ENCODE measurements around the gene GABARAPL1. TPM values are rescaled to one million over a fixed set of nuclear protein-coding genes. Genes with fewer than 3 reads are reported as not detected.

Gene GABARAPL1
- total and polyA plus RNA-seq, 7 donors = 36.1 to 268 (median 198) TPM

DNA sequence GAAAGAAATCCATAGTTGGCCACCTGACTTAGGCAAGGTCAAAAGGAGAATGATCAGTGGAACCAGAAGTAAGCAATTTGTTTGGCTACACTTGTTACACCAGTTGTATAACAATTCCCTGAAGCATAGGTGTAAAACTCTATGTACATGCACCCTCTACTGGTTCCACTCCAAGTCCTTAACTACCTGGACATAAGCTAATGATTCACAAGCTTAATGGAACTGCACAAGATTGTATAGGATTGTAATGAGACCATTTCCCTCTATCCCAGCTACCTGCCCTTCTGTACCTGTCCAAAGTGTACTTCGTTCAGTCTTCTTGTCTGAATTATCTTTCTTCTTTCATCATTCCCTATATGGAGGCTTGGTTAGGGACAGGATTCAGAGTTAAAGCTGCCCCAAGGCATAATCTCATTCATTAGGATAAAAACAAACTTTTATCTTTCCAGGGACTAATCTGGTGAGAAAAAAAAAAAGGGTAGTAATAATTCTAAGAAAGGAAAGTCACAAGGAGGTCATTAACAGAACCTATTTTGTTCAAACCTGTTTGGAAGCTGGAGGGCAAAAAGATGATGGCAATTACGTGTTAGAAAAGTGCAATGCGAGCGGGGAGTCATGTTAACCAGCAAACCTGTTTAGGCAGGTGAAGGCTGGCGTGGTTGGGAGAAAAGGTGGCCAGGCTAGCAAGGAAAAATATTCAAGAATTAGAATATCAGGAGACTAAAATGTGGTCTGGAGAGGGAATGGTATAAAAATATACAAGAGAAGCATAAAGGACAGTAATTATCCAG is 36.6 kb upstream of the GABARAPL1 start:
- H3K27ac ChIP-seq = no peak overlapping the region
- intact Hi-C loops (cut with DNase I) = no loop called here
- no peaks in the 10 kb centered on the region for H3K27me3 ChIP-seq (ENCODE audit: insufficient read depth in 3 of 3, low read length in 2 of 3)
- TF ChIP-seq CTCF (IDR thresholded peaks at IDR 0.05) = no peak
- DNase-seq = no peak
- 81 to 85% (median 82%) methylated on average over 5 of the region's 5 CpGs for WGBS, 3 donors
- H3K4me1 ChIP-seq = no peaks in the 10 kb centered on the region
- ATAC-seq = no peak
- no peaks in the 10 kb centered on the region for H3K36me3 ChIP-seq (ENCODE audit: insufficient read depth in 1 of 2, low read depth in 1 of 2)
- H3K4me3 ChIP-seq = no peak overlapping the region
- no peaks in the 10 kb centered on the region for H3K9me3 ChIP-seq

- no peak within 1 kb of the TSS for H3K4me3 ChIP-seq
- DNase-seq (no peak), ATAC-seq (no peak)
- no peaks in the 10 kb centered on the region for H3K4me1 ChIP-seq
- no peak for TF ChIP-seq CTCF (IDR thresholded peaks at IDR 0.05)
- no peaks in the 10 kb centered on the region for H3K27me3 ChIP-seq (ENCODE audit: insufficient read depth in 3 of 3, low read length in 2 of 3)
- H3K27ac ChIP-seq = no peak within 1 kb of the TSS
- no peaks in the 10 kb centered on the region for H3K9me3 ChIP-seq
- H3K36me3 ChIP-seq (ENCODE audit: insufficient read depth in 1 of 2, low read depth in 1 of 2) = no peaks in the 10 kb centered on the region
- WGBS, 3 donors = 63 to 69% (median 67%) methylated on average over 4 of the region's 4 CpGs
- intact Hi-C loops (cut with DNase I) = no loop called here
These were observed 33.9 kb upstream of the GABARAPL1 start, which contains the start of gene TMEM52B for GRCh38 chr12:10178821-10179220. TMEM52B (plus strand) TSS chr12:10179032; CDS start chr12:10179575, 543 bp downstream.

- Histone ChIP-seq H3K36me3 (ENCODE audit: insufficient read depth in 1 of 2, low read depth in 1 of 2) (no peaks in the 10 kb centered on the region), H3K27ac (no peak overlapping the region), H3K4me3 (no peak overlapping the region), H3K9me3 (no peaks in the 10 kb centered on the region), H3K27me3 (ENCODE audit: insufficient read depth in 3 of 3, low read length in 2 of 3) (no peaks in the 10 kb centered on the region), H3K4me1 (no peaks in the 10 kb centered on the region)
- no peak for DNase-seq
- ATAC-seq = no peak
- intact Hi-C loops (cut with DNase I) = no loop called here
- TF ChIP-seq CTCF (IDR thresholded peaks at IDR 0.05) = no peak
- 62 to 64% (median 64%) methylated on average over 5 of the region's 5 CpGs for WGBS, 3 donors
These were observed 32.9 kb upstream of the GABARAPL1 start for GRCh38 chr12:10179776-10180181.

GRCh38 chr12:10182354-10183049 is 30.2 kb upstream of the GABARAPL1 start:
- DNase-seq (no peak), ATAC-seq (no peak)
- H3K4me3 ChIP-seq = no peak overlapping the region
- 56 to 61% (median 59%) methylated on average over 5 of the region's 5 CpGs for WGBS, 3 donors
- H3K4me1 ChIP-seq = no peaks in the 10 kb centered on the region
- H3K27ac ChIP-seq = no peak overlapping the region
- no peaks in the 10 kb centered on the region for H3K27me3 ChIP-seq (ENCODE audit: insufficient read depth in 3 of 3, low read length in 2 of 3)
- TF ChIP-seq CTCF (IDR thresholded peaks at IDR 0.05) = no peak
- no peaks in the 10 kb centered on the region for H3K36me3 ChIP-seq (ENCODE audit: insufficient read depth in 1 of 2, low read depth in 1 of 2)
- H3K9me3 ChIP-seq = no peaks in the 10 kb centered on the region
- intact Hi-C loops (cut with DNase I) = no loop called here
